Mononuclear cell (primary cell): ENCODE data around the gene SAMD14. TPM values are rescaled to one million over a fixed set of nuclear protein-coding genes. Genes with fewer than 3 reads are reported as not detected.

Experiments used
- H3K27me3 ChIP-seq: 2 replicates; pipeline ENCODE4 v1.6.0; 2011; ENCODE audit warnings: low read length, control low read depth; ENCODE audit not compliant: insufficient read depth
- H3K4me1 ChIP-seq: 2 replicates; pipeline ENCODE4 v1.5.1; 2011; ENCODE audit warnings: mild to moderate bottlenecking, low read length, control low read depth; ENCODE audit not compliant: insufficient read depth
- H3K4me3 ChIP-seq: 2 replicates; pipeline ENCODE4 v1.5.1; 2011; ENCODE audit warnings: mild to moderate bottlenecking, low read length, moderate library complexity
- H3K9me3 ChIP-seq: 2 replicates; pipeline ENCODE4 v1.5.1; 2011; ENCODE audit warnings: low read depth, mild to moderate bottlenecking, control low read depth, low read length
- total RNA-seq: library from RNA; depleted of rRNA; stranded (reverse); fragments of >200 nt; gene quantifications from one replicate; pipeline ENCODE4 v1.2.3, GENCODE V29; 2012

The SAMD14 gene
- total RNA-seq, 1 donor, result 0.63 TPM

GRCh38 chr17:50079334-50080095 is 50.4 kb downstream of the SAMD14 start:
- Histone ChIP-seq H3K4me1 (no peaks in the 10 kb centered on the region), H3K27me3 (no peaks in the 10 kb centered on the region), H3K9me3 (no peaks in the 10 kb centered on the region), H3K4me3 (no peak overlapping the region)

GRCh38 chr17:50078430-50078829 is 51.5 kb downstream of the SAMD14 start:
- H3K27me3 ChIP-seq, result no peaks in the 10 kb centered on the region
- H3K4me3 ChIP-seq, result no peak overlapping the region
- H3K4me1 ChIP-seq, result no peaks in the 10 kb centered on the region
- H3K9me3 ChIP-seq, result no peaks in the 10 kb centered on the region

GRCh38 chr17:50076591-50077235 is 53.2 kb downstream of the SAMD14 start:
- Histone ChIP-seq H3K4me3 (no peak overlapping the region), H3K27me3 (no peaks in the 10 kb centered on the region), H3K4me1 (no peaks in the 10 kb centered on the region), H3K9me3 (no peaks in the 10 kb centered on the region)

GRCh38 chr17:50076221-50076590 is 53.8 kb downstream of the SAMD14 start:
- Histone ChIP-seq H3K27me3 (no peaks in the 10 kb centered on the region), H3K4me1 (no peaks in the 10 kb centered on the region), H3K9me3 (no peaks in the 10 kb centered on the region), H3K4me3 (no peak overlapping the region)

GRCh38 chr17:50075446-50076032 is 54.4 kb downstream of the SAMD14 start:
- H3K27me3 ChIP-seq, result no peaks in the 10 kb centered on the region
- no peak overlapping the region for H3K4me3 ChIP-seq
- H3K4me1 ChIP-seq, result no peaks in the 10 kb centered on the region
- no peaks in the 10 kb centered on the region for H3K9me3 ChIP-seq

DNA sequence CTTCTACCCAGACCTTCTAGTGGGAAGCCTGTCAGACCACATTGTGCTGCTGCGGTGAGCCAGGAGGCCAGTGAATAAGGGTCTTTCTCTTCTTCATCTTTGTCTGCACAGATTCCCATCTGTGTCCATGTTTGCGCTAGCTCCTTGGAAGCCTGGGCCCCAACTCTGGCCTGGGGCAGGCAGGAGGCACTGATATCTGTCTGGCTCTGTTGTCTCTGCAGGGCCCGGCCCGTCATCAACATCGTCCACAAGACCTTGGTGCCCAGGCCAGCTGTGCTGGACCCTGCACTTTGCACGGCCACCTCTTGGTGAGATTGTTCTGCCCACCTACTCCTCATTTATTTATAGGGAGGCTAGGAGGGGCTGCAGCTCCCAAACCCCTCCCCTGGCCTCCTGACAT is 55.7 kb downstream of the SAMD14 start:
- Histone ChIP-seq H3K4me3 (no peak overlapping the region), H3K4me1 (no peaks in the 10 kb centered on the region), H3K27me3 (no peaks in the 10 kb centered on the region), H3K9me3 (no peaks in the 10 kb centered on the region)

GRCh38 chr17:50072925-50073324 is 57.0 kb downstream of the SAMD14 start:
- H3K4me1 ChIP-seq, result no peaks in the 10 kb centered on the region
- H3K27me3 ChIP-seq, result no peaks in the 10 kb centered on the region
- H3K9me3 ChIP-seq, result no peaks in the 10 kb centered on the region
- no peak overlapping the region for H3K4me3 ChIP-seq

DNA sequence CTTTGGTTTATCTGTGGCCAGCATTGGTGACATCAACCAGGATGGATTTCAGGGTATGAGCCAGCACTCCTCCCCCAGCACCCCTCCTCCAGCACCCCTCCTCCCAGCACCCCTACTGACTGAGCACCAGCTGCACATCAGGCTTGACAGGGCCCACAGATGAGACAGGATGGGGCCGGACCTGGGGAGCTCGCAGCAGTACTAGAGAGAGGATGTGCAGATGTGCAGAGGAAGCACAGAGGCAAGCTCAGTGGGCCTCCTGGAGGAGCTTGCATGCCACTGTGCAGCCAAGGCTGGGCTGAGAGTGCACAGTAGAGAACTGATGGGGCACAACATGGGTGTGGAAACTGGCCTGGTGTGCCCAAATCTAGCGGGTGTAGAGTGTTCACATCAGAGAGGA is 57.8 kb downstream of the SAMD14 start:
- no peaks in the 10 kb centered on the region for H3K4me1 ChIP-seq
- no peaks in the 10 kb centered on the region for H3K9me3 ChIP-seq
- H3K4me3 ChIP-seq, result no peak overlapping the region
- H3K27me3 ChIP-seq, result no peaks in the 10 kb centered on the region

DNA sequence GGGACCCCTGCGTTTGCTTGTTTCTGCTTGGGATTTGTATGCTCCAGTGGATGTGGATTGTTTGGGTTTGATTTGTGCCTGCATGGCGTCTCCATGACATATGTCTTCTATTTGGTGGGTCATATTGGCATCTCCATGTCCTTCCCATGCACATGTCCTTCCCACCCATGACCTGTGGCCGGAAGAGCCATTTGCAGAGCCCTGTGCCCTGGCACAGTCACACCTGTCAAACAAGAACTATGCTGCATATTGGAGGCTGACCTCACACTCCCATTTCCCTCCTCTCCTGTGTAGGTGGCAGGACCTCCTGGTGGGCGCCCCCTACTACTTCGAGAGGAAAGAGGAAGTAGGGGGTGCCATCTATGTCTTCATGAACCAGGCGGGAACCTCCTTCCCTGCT is 58.3 kb downstream of the SAMD14 start:
- no peaks in the 10 kb centered on the region for H3K9me3 ChIP-seq
- no peak overlapping the region for H3K4me3 ChIP-seq
- H3K27me3 ChIP-seq, result no peaks in the 10 kb centered on the region
- no peaks in the 10 kb centered on the region for H3K4me1 ChIP-seq

- Histone ChIP-seq H3K27me3 (no peaks in the 10 kb centered on the region), H3K4me1 (no peaks in the 10 kb centered on the region), H3K4me3 (no peak overlapping the region), H3K9me3 (no peaks in the 10 kb centered on the region)
Measured at GRCh38 chr17:50070908-50071680, 58.9 kb downstream of the SAMD14 start.

DNA sequence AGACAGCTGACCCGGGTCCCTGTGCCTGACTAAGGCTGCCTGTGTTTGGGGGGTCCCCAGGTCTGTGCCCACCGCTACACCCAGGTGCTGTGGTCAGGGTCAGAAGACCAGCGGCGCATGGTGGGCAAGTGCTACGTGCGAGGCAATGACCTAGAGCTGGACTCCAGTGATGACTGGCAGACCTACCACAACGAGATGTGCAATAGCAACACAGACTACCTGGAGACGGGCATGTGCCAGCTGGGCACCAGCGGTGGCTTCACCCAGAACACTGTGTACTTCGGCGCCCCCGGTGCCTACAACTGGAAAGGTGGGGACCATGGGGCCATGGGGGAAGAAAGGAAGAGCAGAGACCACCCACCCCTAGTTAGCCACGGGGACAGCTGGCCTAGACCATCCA is 62.0 kb downstream of the SAMD14 start:
- no peaks in the 10 kb centered on the region for H3K9me3 ChIP-seq
- no peaks in the 10 kb centered on the region for H3K4me1 ChIP-seq
- H3K4me3 ChIP-seq, result no peak overlapping the region

DNA sequence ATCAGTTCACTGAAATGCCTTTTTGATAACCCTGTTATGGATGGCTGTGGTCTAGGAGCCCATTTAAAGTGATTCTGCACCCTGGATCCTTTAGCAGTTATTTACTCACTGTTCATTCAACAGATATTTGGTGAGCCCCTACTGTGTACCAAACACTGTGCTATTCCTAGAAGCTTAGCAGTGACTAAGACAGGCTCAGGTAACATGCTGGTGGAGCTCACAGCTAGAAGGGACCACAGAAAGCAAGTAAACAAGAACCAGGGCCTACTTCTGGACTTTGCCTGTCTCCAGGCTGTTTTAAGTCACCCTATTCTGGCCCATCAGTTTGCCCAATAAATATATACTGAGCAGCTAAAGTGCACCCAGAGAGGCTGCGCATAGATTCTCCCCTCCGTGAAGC is 63.0 kb downstream of the SAMD14 start:
- Histone ChIP-seq H3K4me3 (no peak overlapping the region), H3K27me3 (no peaks in the 10 kb centered on the region), H3K9me3 (no peaks in the 10 kb centered on the region), H3K4me1 (no peaks in the 10 kb centered on the region)

More for the DNA sequence above, 62.0 kb downstream of the SAMD14 start:
- H3K27me3 ChIP-seq, result no peaks in the 10 kb centered on the region

- no peaks in the 10 kb centered on the region for H3K9me3 ChIP-seq
- no peaks in the 10 kb centered on the region for H3K4me1 ChIP-seq
- no peaks in the 10 kb centered on the region for H3K27me3 ChIP-seq
- H3K4me3 ChIP-seq, result no peak overlapping the region
Measured at GRCh38 chr17:50065056-50065455, 64.9 kb downstream of the SAMD14 start.

- Histone ChIP-seq H3K9me3 (no peaks in the 10 kb centered on the region), H3K4me3 (no peak overlapping the region), H3K27me3 (no peaks in the 10 kb centered on the region), H3K4me1 (no peaks in the 10 kb centered on the region)
Measured at GRCh38 chr17:50064253-50065001, 65.5 kb downstream of the SAMD14 start.
